Fibroblast of the aortic adventitia (primary cell): ENCODE results near the gene TTYH1. TPM values are rescaled to one million over a fixed set of nuclear protein-coding genes. Genes with fewer than 3 reads are reported as not detected.

Source experiments
- small RNA-seq: library from RNA; depleted of rRNA; stranded (forward); fragments of <200 nt; gene quantifications from one replicate; pipeline ENCODE3, GENCODE V24; 2012
- total RNA-seq: library from RNA; depleted of rRNA; stranded (reverse); fragments of >200 nt; gene quantifications from 2 replicates; pipeline ENCODE4 v1.2.3, GENCODE V29; 2012; ENCODE audit warnings: low replicate concordance

The TTYH1 gene
- total RNA-seq, 1 donor: not detected

Small RNA genes lying within 50 kb of the gene (small RNA-seq; reads per million reads assigned to genes)
- gene AC245884.3: not detected

Other genes with a start within 250 kb of the TTYH1 start
- gene TMC4, start 242.3 kb upstream of the TTYH1 start, total RNA-seq: 0.27 and 0.82 TPM in 2 replicates
- 46.9 and 48.7 TPM in 2 replicates for gene MBOAT7, start 225.9 kb upstream of the TTYH1 start, total RNA-seq
- 42.8 and 67.6 TPM in 2 replicates for gene TSEN34, start 224.2 kb upstream of the TTYH1 start, total RNA-seq
- 1,882 and 1,909 TPM in 2 replicates for gene RPS9, start 214.6 kb upstream of the TTYH1 start, total RNA-seq
- gene LILRB3, start 192.5 kb upstream of the TTYH1 start, total RNA-seq: not detected in 2 replicates
- gene LILRA6, start 172.7 kb upstream of the TTYH1 start, total RNA-seq: not detected in 2 replicates
- gene LILRB5, start 158.2 kb upstream of the TTYH1 start, total RNA-seq: not detected in 2 replicates
- not detected in 2 replicates for gene LILRB2, start 134.4 kb upstream of the TTYH1 start, total RNA-seq
- not detected in 2 replicates for gene LILRA5, start 102.3 kb upstream of the TTYH1 start, total RNA-seq
- gene LILRA4, start 76.3 kb upstream of the TTYH1 start, total RNA-seq: not detected in 2 replicates
- not detected in 2 replicates for gene LAIR1, start 50.5 kb upstream of the TTYH1 start, total RNA-seq
- gene LENG8, start 33.7 kb downstream of the TTYH1 start, total RNA-seq: 21.7 and 41.7 TPM in 2 replicates
- gene LENG9, start 48.3 kb downstream of the TTYH1 start, total RNA-seq: 3.7 and 4.9 TPM in 2 replicates
- 7.9 and 48.8 TPM in 2 replicates for gene CDC42EP5, start 57.8 kb downstream of the TTYH1 start, total RNA-seq
- not detected in 2 replicates for gene LAIR2, start 87.4 kb downstream of the TTYH1 start, total RNA-seq
- gene LILRA2, start 158.3 kb downstream of the TTYH1 start, total RNA-seq: not detected in 2 replicates
- gene LILRA1, start 178.2 kb downstream of the TTYH1 start, total RNA-seq: not detected in 2 replicates
- gene LILRB1, start 215.0 kb downstream of the TTYH1 start, total RNA-seq: not detected in 2 replicates
- not detected in 2 replicates for gene LILRB4, start 247.5 kb downstream of the TTYH1 start, total RNA-seq